H1 (cell line): Measurements from ENCODE around the gene SECTM1. TPM values are rescaled to one million over a fixed set of nuclear protein-coding genes. Genes with fewer than 3 reads are reported as not detected.
"Not testable (repeated sequence)": the region's sequence is repeated elsewhere in the genome, so short reads cannot be mapped to it uniquely, and the experiment has no call there.

Experiments
- CTCF ChIA-PET: fragments of 300-600 bp; sonication (Branson Sonifier 250); formaldehyde crosslinking; loops from one replicate; lab custom pipeline; 2021; ENCODE audit not compliant: partially characterized antibody; lab: Charles Lee
- POLR2A ChIA-PET: fragments of 300-600 bp; sonication (Branson Sonifier 250); formaldehyde crosslinking; loops from one replicate; lab custom pipeline; 2021; ENCODE audit warnings: inconsistent platforms; ENCODE audit not compliant: partially characterized antibody; lab: Charles Lee
- DNase-seq, 2 experiments: peaks; one replicate each; pipeline versions ENCODE4 v3.0.0 to v3.0.0-alpha.2; 2010 to 2022; ENCODE audit warnings: low spot score in 2 of 2, low read depth in 1 of 2, mixed read lengths in 1 of 2
- FAIRE-seq: peaks from 2 replicates; lab custom pipeline; 2011; peaks lifted over from hg19 to GRCh38; lab: Jason Lieb, UNC
- H2AFZ ChIP-seq: 2 replicates; pipeline ENCODE4 v1.8.1; 2012; ENCODE audit warnings: low read length, inconsistent platforms
- H2AK5ac ChIP-seq: 2 replicates; pipeline ENCODE4 v1.6.1; 2013; ENCODE audit warnings: low read depth, low read length
- H2BK120ac ChIP-seq: replicated peaks from 2 replicates; pipeline ENCODE3; 2013; ENCODE audit warnings: low read depth, low read length, inconsistent platforms
- H2BK12ac ChIP-seq: 2 replicates; pipeline ENCODE4 v1.6.1; 2013; ENCODE audit warnings: low read depth, low read length
- H2BK15ac ChIP-seq: 2 replicates; pipeline ENCODE4 v1.6.1; 2013; ENCODE audit warnings: low read length
- H2BK20ac ChIP-seq: 2 replicates; pipeline ENCODE4 v1.6.1; 2013; ENCODE audit warnings: low read length
- H2BK5ac ChIP-seq: 2 replicates; pipeline ENCODE4 v1.6.1; 2013; ENCODE audit warnings: low read depth, low read length
- H3K14ac ChIP-seq: 2 replicates; pipeline ENCODE4 v1.6.1; 2013; ENCODE audit warnings: inconsistent platforms; ENCODE audit not compliant: insufficient read length
- H3K18ac ChIP-seq: 2 replicates; pipeline ENCODE4 v1.6.1; 2013; ENCODE audit warnings: low read length; ENCODE audit errors: extremely low read depth
- H3K23ac ChIP-seq: 2 replicates; pipeline ENCODE4 v1.6.1; 2013; ENCODE audit warnings: inconsistent platforms; ENCODE audit not compliant: insufficient read length
- H3K23me2 ChIP-seq: 2 replicates; pipeline ENCODE4 v1.6.1; 2013; ENCODE audit warnings: low read depth, low read length
- H3K27ac ChIP-seq: 2 replicates; pipeline ENCODE4 v1.6.1; 2011; ENCODE audit warnings: low read depth, low read length, inconsistent platforms
- H3K27me3 ChIP-seq, 4 experiments: replicated peaks in 1 of 4; 1 replicate in 1 of 4; 2 replicates in 3 of 4; pipeline versions ENCODE4 v1.6.1 to v1.8.1; 2011 to 2013; ENCODE audit warnings: low read length in 3 of 4, mild to moderate bottlenecking in 3 of 4, inconsistent platforms in 2 of 4, mixed read lengths in 2 of 4, moderate library complexity in 1 of 4; ENCODE audit not compliant: control insufficient read depth in 3 of 4, insufficient read depth in 3 of 4; ENCODE audit errors: extremely low read depth in 1 of 4
- H3K36me3 ChIP-seq, 4 experiments: 2 replicates each; pipeline versions ENCODE4 v1.6.1 to v1.8.1; 2011 to 2013; ENCODE audit warnings: mild to moderate bottlenecking in 4 of 4, low read length in 3 of 4, moderate library complexity in 2 of 4, control low read depth in 1 of 4, inconsistent platforms in 1 of 4; ENCODE audit not compliant: insufficient read depth in 4 of 4, control insufficient read depth in 2 of 4
- H3K4ac ChIP-seq: replicated peaks from 2 replicates; pipeline ENCODE3; 2013; ENCODE audit warnings: low read length, low read depth, mixed read lengths, inconsistent platforms; ENCODE audit not compliant: insufficient read length
- H3K4me1 ChIP-seq, 4 experiments: replicated peaks in 1 of 4; 1 replicate in 1 of 4; 2 replicates in 3 of 4; pipeline versions ENCODE4 v1.6.1 to v1.8.1; 2011 to 2013; ENCODE audit warnings: low read length in 3 of 4, inconsistent platforms in 2 of 4, mixed read lengths in 1 of 4; ENCODE audit not compliant: insufficient read depth in 4 of 4, control insufficient read depth in 3 of 4
- H3K4me2 ChIP-seq, 2 experiments: 2 replicates each; pipeline versions ENCODE4 v1.6.1 to v1.8.1; 2011 to 2013; ENCODE audit warnings: low read depth in 2 of 2, low read length in 2 of 2, control low read depth in 1 of 2, inconsistent platforms in 1 of 2, mild to moderate bottlenecking in 1 of 2; ENCODE audit not compliant: insufficient read depth in 1 of 2
- H3K4me3 ChIP-seq, 4 experiments: fragments of 200-600, 300-600 bp in 1 of 4; sonication (generic), shearing (Covaris generic), sonication (Bioruptor Twin) in 1 of 4; 2 replicates each; pipeline versions ENCODE4 v1.5.1 to v1.8.1; 2011 to 2016; ENCODE audit warnings: low read length in 4 of 4, low read depth in 3 of 4, control low read depth in 2 of 4, inconsistent platforms in 2 of 4, mild to moderate bottlenecking in 2 of 4, mixed read lengths in 1 of 4, moderate library complexity in 1 of 4; ENCODE audit not compliant: insufficient read depth in 2 of 4; ENCODE audit errors: extremely low read depth in 1 of 4
- H3K56ac ChIP-seq: replicated peaks from 2 replicates; pipeline ENCODE3; 2013; ENCODE audit warnings: low read depth, mild to moderate bottlenecking, mixed read lengths, low read length, inconsistent platforms; ENCODE audit not compliant: insufficient read length
- H3K79me1 ChIP-seq: 2 replicates; pipeline ENCODE4 v1.6.1; 2013; ENCODE audit warnings: low read depth, low read length, control low read depth
- H3K79me2 ChIP-seq, 2 experiments: 2 replicates each; pipeline versions ENCODE4 v1.6.1 to v1.8.1; 2012 to 2013; ENCODE audit warnings: low read length in 2 of 2, mild to moderate bottlenecking in 2 of 2, inconsistent platforms in 1 of 2; ENCODE audit not compliant: insufficient read depth in 2 of 2, control insufficient read depth in 1 of 2
- H3K9ac ChIP-seq, 4 experiments: replicated peaks in 1 of 4; 1 replicate in 1 of 4; 2 replicates in 3 of 4; pipeline versions ENCODE4 v1.6.1 to v1.8.1; 2011 to 2013; ENCODE audit warnings: low read depth in 3 of 4, low read length in 3 of 4, control low read depth in 2 of 4, mild to moderate bottlenecking in 2 of 4, moderate library complexity in 2 of 4, inconsistent platforms in 1 of 4; ENCODE audit errors: extremely low read depth in 1 of 4
- H3K9me3 ChIP-seq, 2 experiments: 2 replicates each; pipeline versions ENCODE4 v1.6.1 to v1.8.1; 2012 to 2013; ENCODE audit warnings: mild to moderate bottlenecking in 2 of 2, moderate library complexity in 2 of 2, control low read depth in 1 of 2, inconsistent platforms in 1 of 2, low read depth in 1 of 2, low read length in 1 of 2, mixed read lengths in 1 of 2; ENCODE audit not compliant: insufficient read depth in 2 of 2
- H4K20me1 ChIP-seq, 2 experiments: replicated peaks in 1 of 2; 2 replicates each; pipeline versions ENCODE3 to v1.8.1; 2011 to 2013; ENCODE audit warnings: inconsistent platforms in 2 of 2, low read length in 2 of 2, mild to moderate bottlenecking in 1 of 2; ENCODE audit not compliant: insufficient read depth in 2 of 2, control insufficient read depth in 1 of 2
- H4K5ac ChIP-seq: 2 replicates; pipeline ENCODE4 v1.6.1; 2013; ENCODE audit warnings: low read length, low read depth, mixed read lengths, inconsistent platforms; ENCODE audit not compliant: insufficient read length
- H4K8ac ChIP-seq: 2 replicates; pipeline ENCODE4 v1.8.0; 2013; ENCODE audit warnings: mild to moderate bottlenecking, moderate library complexity, low read length, inconsistent platforms; ENCODE audit not compliant: insufficient read depth; ENCODE audit errors: extremely low read depth
- H4K91ac ChIP-seq: replicated peaks from 2 replicates; pipeline ENCODE3; 2013; ENCODE audit warnings: low read length, mixed read lengths, inconsistent platforms; ENCODE audit not compliant: insufficient read length
- WGBS, 2 experiments: shearing (Covaris generic) in 1 of 2; methylation state at CpG; one replicate each; pipeline versions ENCODE4 v1.1.6 to v1.1.7; 2013 to 2015; ENCODE audit warnings: low lambda C conversion rate in 2 of 2, mixed read lengths in 2 of 2, inconsistent platforms in 1 of 2, low coverage in 1 of 2, missing lambda C conversion rate in 1 of 2; ENCODE audit not compliant: insufficient replicate concordance in 2 of 2, insufficient coverage in 1 of 2, insufficient read length in 1 of 2; ENCODE audit errors: extremely low coverage in 1 of 2, missing lambda C conversion rate in 1 of 2; 5-methylcytosine and 5-hydroxymethylcytosine counted together
- polyA plus RNA-seq, 7 experiments: library from polyadenylated mRNA; depleted of rRNA in 3 of 7; stranded (reverse) in 5 of 7; unstranded in 2 of 7; fragments of >200 nt in 5 of 7; fragments of 200-250 nt in 2 of 7; gene quantifications; 1 replicate in 5 of 7; 2 replicates in 1 of 7; 4 replicates in 1 of 7; pipeline versions ENCODE4 v1.2.1 to v1.2.3, GENCODE V29; 2011 to 2013; ENCODE audit warnings: missing spikeins in 2 of 7, mixed read lengths in 2 of 7
- total RNA-seq: library from RNA; stranded (reverse); fragmentation: NEBNext Ultra II Directional; extraction: Animal tissue kit (Norgen Biotek cat#: 25700); gene quantifications from 2 replicates; pipeline ENCODE4 v1.2.1, GENCODE V29; 2021

Gene SECTM1
- total and polyA plus RNA-seq, 2 of the 8 experiments (the other 6 are each of a cell fraction or from before 2014, with no cell fraction given) = 0.20 to 0.65 TPM

- H3K36me3 ChIP-seq, H3K27ac ChIP-seq, H4K20me1 ChIP-seq, H2AK5ac ChIP-seq, H3K79me1 ChIP-seq, H3K18ac ChIP-seq, H3K23me2 ChIP-seq, H4K8ac ChIP-seq, H3K79me2 ChIP-seq, H3K4me2 ChIP-seq, DNase-seq, POLR2A ChIA-PET, H3K14ac ChIP-seq, H2BK20ac ChIP-seq, H2BK15ac ChIP-seq, H2AFZ ChIP-seq, H2BK120ac ChIP-seq, H2BK12ac ChIP-seq, CTCF ChIA-PET, H4K91ac ChIP-seq, H3K23ac ChIP-seq, H2BK5ac ChIP-seq, H3K9ac ChIP-seq, H3K4me1 ChIP-seq, H3K9me3 ChIP-seq, H3K4me3 ChIP-seq, H3K4ac ChIP-seq, H4K5ac ChIP-seq, FAIRE-seq, H3K56ac ChIP-seq: not testable (repeated sequence)
- H3K27me3 ChIP-seq = peaks cover 15 to 37% (median 27%) of the 10 kb centered on the region in 4 experiments; a peak in 6 of 7 replicates
- 25% methylated on average over 2 of the region's 5 CpGs; no CpG with 5 or more reads in 1 of the 2 experiments for WGBS, 2 experiments
Measured at GRCh38 chr17:82377294-82377693, 43.7 kb upstream of the SECTM1 start.
